ENCODE data around the gene APOA4. TPM values are rescaled to one million over a fixed set of nuclear protein-coding genes. Genes with fewer than 3 reads are reported as not detected.

APOA4 gene
- total RNA-seq, 1 experiment from 2014 or later: not detected

GRCh38 chr11:116830184-116830912 is 7.2 kb upstream of the APOA4 start:
- no peak for DNase-seq (ENCODE audit: low spot score)

GRCh38 chr11:116829525-116830183 is 6.5 kb upstream of the APOA4 start, which contains the start of gene APOC3:
APOC3 (plus strand) TSS chr11:116829907; CDS start chr11:116830583, 676 bp downstream.
- no peak for DNase-seq (ENCODE audit: low spot score)

- DNase-seq (ENCODE audit: low spot score): no peak
Measured at GRCh38 chr11:116828632-116829524, 5.8 kb upstream of the APOA4 start.

GRCh38 chr11:116827461-116827860 is 4.4 kb upstream of the APOA4 start:
- no peak for DNase-seq (ENCODE audit: low spot score)

- DNase-seq (ENCODE audit: low spot score): no peak
Measured at GRCh38 chr11:116826751-116827431, 3.8 kb upstream of the APOA4 start.

- no peak for DNase-seq (ENCODE audit: low spot score)
Measured at GRCh38 chr11:116825854-116826750, 3.0 kb upstream of the APOA4 start.

GRCh38 chr11:116825434-116825833 is 2.3 kb upstream of the APOA4 start:
- no peak for DNase-seq (ENCODE audit: low spot score)

- DNase-seq (ENCODE audit: low spot score): no peak
Measured at GRCh38 chr11:116822575-116822974, 529 bp downstream of the APOA4 start.

- no peak for DNase-seq (ENCODE audit: low spot score)
Measured at GRCh38 chr11:116821050-116821918, 1.8 kb downstream of the APOA4 start.

- DNase-seq (ENCODE audit: low spot score): no peak
Measured at GRCh38 chr11:116819049-116819448, 4.1 kb downstream of the APOA4 start.

- DNase-seq (ENCODE audit: low spot score): no peak
Measured at GRCh38 chr11:116814502-116814901, 8.6 kb downstream of the APOA4 start.

- DNase-seq (ENCODE audit: low spot score): no peak
Measured at GRCh38 chr11:116813781-116814471, 9.2 kb downstream of the APOA4 start.

GRCh38 chr11:116813170-116813569 is 9.9 kb downstream of the APOA4 start:
- DNase-seq (ENCODE audit: low spot score): no peak

- no peak for DNase-seq (ENCODE audit: low spot score)
Measured at GRCh38 chr11:116812109-116812508, 11.0 kb downstream of the APOA4 start.

GRCh38 chr11:116811194-116811593 is 11.9 kb downstream of the APOA4 start:
- no peak for DNase-seq (ENCODE audit: low spot score)

GRCh38 chr11:116808262-116809175 is 14.6 kb downstream of the APOA4 start:
- DNase-seq (ENCODE audit: low spot score): peak; percentile 45

- DNase-seq (ENCODE audit: low spot score): no peak
Measured at GRCh38 chr11:116807601-116808261, 15.4 kb downstream of the APOA4 start.

All from HT-29 (cell line).